Loucy (cell line): ENCODE data around the gene ERGIC3.

Experiments used
- CTCF ChIP-seq: fragments of 200-600 bp; sonication (generic); conservative IDR thresholded peaks from 2 replicates; pipeline ENCODE4 v1.5.1; 2014; ENCODE audit warnings: mild to moderate bottlenecking, antibody characterized with exemption, low read length
- EZH2phosphoT487 ChIP-seq: fragments of 200-600 bp; IDR thresholded peaks from 2 replicates; pipeline ENCODE4 v1.6.1; 2018; ENCODE audit warnings: antibody characterized with exemption, mild to moderate bottlenecking, moderate library complexity, borderline replicate concordance

GRCh38 chr20:35571555-35571954 is 29.7 kb downstream of the ERGIC3 start:
- TF ChIP-seq CTCF (no peak), EZH2phosphoT487 (no peak)
